K562 (cell line): Measurements from ENCODE around the gene DOCK6. TPM values are rescaled to one million over a fixed set of nuclear protein-coding genes. Genes with fewer than 3 reads are reported as not detected.

Experiments used
- ATF2 ChIP-seq: sonication (generic); formaldehyde crosslinking; IDR thresholded peaks from 2 replicates; pipeline ENCODE4 v1.8.1; 2022; ENCODE audit warnings: missing genetic modification reagents
- CCAR2 ChIP-seq: fragments of 200-400 bp; formaldehyde crosslinking; IDR thresholded peaks from 2 replicates; pipeline ENCODE4 v1.6.1; 2017; ENCODE audit warnings: mild to moderate bottlenecking, low read depth, low read length
- DMBX1 ChIP-seq: fragments of 250-450 bp; sonication (Bioruptor Pico); IDR thresholded peaks from 2 replicates; pipeline ENCODE4 v1.8.0; 2022; ENCODE audit warnings: inconsistent platforms, mild to moderate bottlenecking, moderate library complexity, borderline replicate concordance
- GTF3C2 ChIP-seq: IDR thresholded peaks from 3 replicates; pipeline ENCODE4 v1.6.1; 2011; ENCODE audit warnings: borderline replicate concordance, mild to moderate bottlenecking, moderate library complexity; ENCODE audit not compliant: insufficient read length; ENCODE audit errors: extremely low read depth
- KLF16 ChIP-seq: IDR thresholded peaks from 2 replicates; pipeline ENCODE4 v1.6.1; 2016; ENCODE audit warnings: antibody characterized with exemption
- MCM2 ChIP-seq: fragments of 450-650 bp; IDR thresholded peaks from 2 replicates; pipeline ENCODE4 v1.6.1; 2017; ENCODE audit warnings: low read depth, mild to moderate bottlenecking
- MCM5 ChIP-seq: fragments of 450-650 bp; IDR thresholded peaks from 2 replicates; pipeline ENCODE4 v1.6.1; 2016; ENCODE audit warnings: low read depth
- NR0B1 ChIP-seq: fragments of 450-650 bp; IDR thresholded peaks from one replicate; pipeline ENCODE4 v1.6.1; 2018; ENCODE audit warnings: mild to moderate bottlenecking, moderate library complexity; ENCODE audit not compliant: partially characterized antibody
- POU5F1 ChIP-seq: fragments of 150-350 bp; IDR thresholded peaks from 2 replicates; pipeline ENCODE4 v1.6.1; 2014; ENCODE audit warnings: borderline replicate concordance, low read length, low read depth, mild to moderate bottlenecking; ENCODE audit not compliant: partially characterized antibody
- RFX1 ChIP-seq: fragments of 450-650 bp; IDR thresholded peaks from 2 replicates; pipeline ENCODE4 v1.6.1; 2016; ENCODE audit warnings: mild to moderate bottlenecking, moderate library complexity
- SREBF1 ChIP-seq: fragments of 150-350 bp; IDR thresholded peaks from 2 replicates; pipeline ENCODE4 v1.6.1; 2014; ENCODE audit warnings: antibody characterized with exemption, low read depth, low read length, borderline replicate concordance
- TCF7L2 ChIP-seq: fragments of 150-350 bp; IDR thresholded peaks from 2 replicates; pipeline ENCODE4 v1.6.1; 2016; ENCODE audit warnings: low read depth, mild to moderate bottlenecking, low read length, moderate library complexity
- TFE3 ChIP-seq: fragments of 450-650 bp; formaldehyde crosslinking; IDR thresholded peaks from 2 replicates; pipeline ENCODE4 v1.4.0; 2020; ENCODE audit warnings: mild to moderate bottlenecking, mixed read lengths
- XRCC4 ChIP-seq: IDR thresholded peaks from one replicate; pipeline ENCODE4 v1.6.1; 2011; ENCODE audit not compliant: insufficient read depth, insufficient read length; ENCODE audit errors: extremely low read depth
- ZBTB1 ChIP-seq: sonication (generic); formaldehyde crosslinking; IDR thresholded peaks from 2 replicates; pipeline ENCODE4 v1.8.1; 2023; ENCODE audit warnings: missing genetic modification reagents, low read depth, mild to moderate bottlenecking, borderline replicate concordance
- ZNF740 ChIP-seq, 3 experiments: fragments of 200-800 bp in 1 of 3; sonication (Bioruptor generic) in 1 of 3; sonication (generic) in 1 of 3; formaldehyde crosslinking in 1 of 3; IDR thresholded peaks; 2 replicates each; pipeline versions ENCODE4 v1.6.1 to v1.8.0; 2016 to 2022; ENCODE audit warnings: mild to moderate bottlenecking in 2 of 3, missing compliant biosample characterization in 2 of 3, missing genetic modification characterization in 2 of 3, missing genetic modification reagents in 1 of 3
- ZNF76 ChIP-seq: fragments of 250-450 bp; sonication (Bioruptor Pico); IDR thresholded peaks from 2 replicates; pipeline ENCODE4 v1.4.0; 2020; ENCODE audit warnings: mild to moderate bottlenecking, moderate library complexity, borderline replicate concordance
- ZNF785 ChIP-seq: fragments of 250-450 bp; sonication (Bioruptor Pico); IDR thresholded peaks from 2 replicates; pipeline ENCODE4 v1.4.0; 2020; ENCODE audit warnings: mild to moderate bottlenecking
- polyA plus RNA-seq, 8 experiments: library from polyadenylated mRNA; depleted of rRNA in 4 of 8; stranded (reverse) in 5 of 8; unstranded in 3 of 8; fragments of >200 nt; fragmentation: Nextera tagmentation in 2 of 8; fragmentation: Illumina TruSeq in 1 of 8; extraction: Ambion mirVana in 2 of 8; extraction: Trizol in 1 of 8; gene quantifications; 2 replicates each; pipeline versions ENCODE4 v1.2.1 to v1.2.3, GENCODE V29; 2011 to 2014; ENCODE audit warnings: inconsistent platforms in 1 of 8, missing spikeins in 1 of 8
- total RNA-seq, 7 experiments: library from RNA; depleted of rRNA in 6 of 7; stranded (reverse); fragments of >200 nt in 6 of 7; fragmentation: Illumina TruSeq in 2 of 7; extraction: Trizol in 2 of 7; gene quantifications; 2 replicates each; pipeline versions ENCODE4 v1.2.1 to v1.2.3, GENCODE V29; 2011 to 2021; ENCODE audit warnings: low replicate concordance in 1 of 7

DOCK6 gene
- total and polyA plus RNA-seq, 9 of the 15 experiments (the other 6 are each of a cell fraction or from before 2014, with no cell fraction given) = 0.35 to 19.3 (median 3.8) TPM

- TF ChIP-seq CCAR2 (no peak), POU5F1 (no peak), DMBX1 (no peak), ZNF740 (CRISPR knock-in tag; IDR thresholded peaks at IDR 0.05) (no peak), ZNF740 (tag; IDR thresholded peaks at IDR 0.05) (no peak), MCM5 (no peak), XRCC4 (no peak), SREBF1 (no peak), ZNF785 (CRISPR knock-in tag) (no peak), KLF16 (0 out of 2 replicates have a peak, but pooled peaks have one; percentile 52), TFE3 (CRISPR knock-in tag) (no peak), TCF7L2 (no peak), RFX1 (no peak), NR0B1 (no peak), ZNF76 (no peak), MCM2 (no peak), ATF2 (CRISPR knock-in tag) (no peak), GTF3C2 (no peak), ZBTB1 (CRISPR knock-in tag) (no peak)
These were observed 31.4 kb upstream of the DOCK6 start (continued) for GRCh38 chr19:11293433-11294389.
